ENCODE data around the gene GIGYF1. TPM values are rescaled to one million over a fixed set of nuclear protein-coding genes. Genes with fewer than 3 reads are reported as not detected.

The GIGYF1 gene
- total and polyA plus RNA-seq, 2 of the 13 experiments (the other 11 are each of a cell fraction or from before 2014, with no cell fraction given) = 7.6 to 16.1 TPM

DNA sequence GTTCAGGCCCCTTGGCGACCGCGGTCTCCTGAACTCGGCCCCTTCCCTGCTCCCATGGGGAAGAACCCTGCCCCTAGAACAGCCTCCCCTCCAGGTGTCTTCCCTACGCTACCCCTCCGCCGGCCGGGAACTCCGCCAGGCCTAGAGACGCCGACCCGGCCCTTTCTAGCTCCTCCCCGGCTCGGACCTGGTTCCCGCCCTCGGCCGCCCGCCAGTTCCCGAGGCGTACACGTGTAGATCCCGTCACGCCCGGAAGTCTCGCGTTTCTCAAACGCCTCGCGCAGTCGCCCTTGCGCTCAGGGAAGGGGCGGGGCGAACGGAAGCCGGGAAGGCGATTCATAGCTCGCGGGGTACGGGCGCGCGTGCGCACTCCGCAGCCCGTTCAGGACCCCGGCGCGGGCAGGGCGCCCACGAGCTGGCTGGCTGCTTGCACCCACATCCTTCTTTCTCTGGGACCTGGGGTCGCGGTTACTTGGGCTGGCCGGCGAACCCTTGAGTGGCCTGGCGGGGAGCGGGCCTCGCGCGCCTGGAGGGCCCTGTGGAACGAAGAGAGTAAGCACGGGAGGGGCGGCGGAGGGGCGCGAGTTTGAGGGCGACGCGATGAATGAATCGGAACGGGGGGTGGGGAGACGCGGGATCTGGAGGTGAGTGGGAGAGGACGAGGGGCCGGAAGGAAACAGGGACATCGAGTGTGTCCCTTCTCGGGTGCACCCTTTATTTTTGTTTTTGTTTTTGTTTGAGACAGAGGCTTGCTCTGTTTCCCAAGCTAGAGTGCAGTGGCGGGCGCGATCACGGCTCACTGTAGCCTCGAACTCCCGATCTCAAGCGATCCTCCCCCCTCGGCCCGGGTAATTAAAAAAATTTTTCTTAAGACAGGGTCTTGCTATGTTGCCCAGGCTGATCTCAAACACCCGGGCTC lies 12.0 kb upstream of the GIGYF1 start, which contains the start of gene POP7 (continued):
- TF ChIP-seq CAMTA2 (CRISPR knock-in tag; IDR thresholded peaks at IDR 0.05; ENCODE audit: borderline replicate concordance) (no peak), ZNF777 (CRISPR knock-in tag; IDR thresholded peaks at IDR 0.05) (no peak), CCDC6 (CRISPR knock-in tag; IDR thresholded peaks at IDR 0.05) (peak; percentile 92; the same call in 1 of the 2 replicates), ZMAT3 (CRISPR knock-in tag; conservative IDR thresholded peaks at IDR 0.05) (no peak; the same call in 1 of the 2 replicates), ZNF350 (CRISPR knock-in tag; IDR thresholded peaks at IDR 0.05; ENCODE audit: borderline replicate concordance, low read depth) (peak; percentile 77), FOSL1 (CRISPR knock-in tag; IDR thresholded peaks at IDR 0.05; ENCODE audit: borderline replicate concordance) (no peak), ZNF607 (CRISPR knock-in tag; IDR thresholded peaks at IDR 0.05; ENCODE audit: borderline replicate concordance) (peak; percentile 78; the same call in 1 of the 2 replicates), HOXA3 (CRISPR knock-in tag; IDR thresholded peaks at IDR 0.05) (peak; percentile 61), ZNF737 (CRISPR knock-in tag; IDR thresholded peaks at IDR 0.05; ENCODE audit: borderline replicate concordance) (no peak), SATB2 (CRISPR knock-in tag; IDR thresholded peaks at IDR 0.05) (no peak), THAP11 (CRISPR knock-in tag; IDR thresholded peaks at IDR 0.05) (peak; percentile 93), HNRNPLL (IDR thresholded peaks at IDR 0.05; ENCODE audit: low read depth, low read length, poor library complexity, severe bottlenecking) (peak; percentile 85), SIN3B (IDR thresholded peaks at IDR 0.05; ENCODE audit: low read length) (no peak; the same call in 1 of the 2 replicates), BRCA1 (CRISPR knock-in tag; IDR thresholded peaks at IDR 0.05) (no peak), FOXJ3 (CRISPR knock-in tag; IDR thresholded peaks at IDR 0.05; ENCODE audit: borderline replicate concordance) (no peak; the same call in 1 of the 2 replicates), ZEB1 (IDR thresholded peaks at IDR 0.05; ENCODE audit: insufficient replicate concordance, low read depth) (peak; percentile 41), ZNF883 (CRISPR knock-in tag; IDR thresholded peaks at IDR 0.05; ENCODE audit: not compliant biosample characterization) (peak; percentile 13), HOXD1 (CRISPR knock-in tag; IDR thresholded peaks at IDR 0.05) (peak; percentile 15; the same call in 1 of the 2 replicates), JUN (CRISPR knock-in tag; IDR thresholded peaks at IDR 0.05) (no peak), TCF12 (IDR thresholded peaks at IDR 0.05) (no peak), TCF12 (CRISPR knock-in tag; IDR thresholded peaks at IDR 0.05) (peak; percentile 92)
- TF ChIP-seq, protein P1, sequence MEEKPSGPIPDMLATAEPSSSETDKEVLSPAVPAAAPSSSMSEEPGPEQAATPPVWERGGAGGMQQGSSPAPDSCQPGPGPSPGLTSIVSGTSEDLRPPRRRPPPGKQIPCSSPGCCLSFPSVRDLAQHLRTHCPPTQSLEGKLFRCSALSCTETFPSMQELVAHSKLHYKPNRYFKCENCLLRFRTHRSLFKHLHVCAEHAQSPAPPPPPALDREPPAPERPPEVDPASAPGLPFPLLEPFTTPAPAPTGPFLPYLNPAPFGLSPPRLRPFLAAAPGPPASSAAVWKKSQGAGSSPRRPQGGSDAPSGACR (CRISPR knock-in tag; IDR thresholded peaks at IDR 0.05) = peak; percentile 96
- TF ChIP-seq, protein P2, sequence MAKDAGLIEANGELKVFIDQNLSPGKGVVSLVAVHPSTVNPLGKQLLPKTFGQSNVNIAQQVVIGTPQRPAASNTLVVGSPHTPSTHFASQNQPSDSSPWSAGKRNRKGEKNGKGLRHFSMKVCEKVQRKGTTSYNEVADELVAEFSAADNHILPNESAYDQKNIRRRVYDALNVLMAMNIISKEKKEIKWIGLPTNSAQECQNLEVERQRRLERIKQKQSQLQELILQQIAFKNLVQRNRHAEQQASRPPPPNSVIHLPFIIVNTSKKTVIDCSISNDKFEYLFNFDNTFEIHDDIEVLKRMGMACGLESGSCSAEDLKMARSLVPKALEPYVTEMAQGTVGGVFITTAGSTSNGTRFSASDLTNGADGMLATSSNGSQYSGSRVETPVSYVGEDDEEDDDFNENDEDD (CRISPR knock-in tag; IDR thresholded peaks at IDR 0.05; ENCODE audit: borderline replicate concordance) = peak; percentile 97
- TF ChIP-seq, protein P3, sequence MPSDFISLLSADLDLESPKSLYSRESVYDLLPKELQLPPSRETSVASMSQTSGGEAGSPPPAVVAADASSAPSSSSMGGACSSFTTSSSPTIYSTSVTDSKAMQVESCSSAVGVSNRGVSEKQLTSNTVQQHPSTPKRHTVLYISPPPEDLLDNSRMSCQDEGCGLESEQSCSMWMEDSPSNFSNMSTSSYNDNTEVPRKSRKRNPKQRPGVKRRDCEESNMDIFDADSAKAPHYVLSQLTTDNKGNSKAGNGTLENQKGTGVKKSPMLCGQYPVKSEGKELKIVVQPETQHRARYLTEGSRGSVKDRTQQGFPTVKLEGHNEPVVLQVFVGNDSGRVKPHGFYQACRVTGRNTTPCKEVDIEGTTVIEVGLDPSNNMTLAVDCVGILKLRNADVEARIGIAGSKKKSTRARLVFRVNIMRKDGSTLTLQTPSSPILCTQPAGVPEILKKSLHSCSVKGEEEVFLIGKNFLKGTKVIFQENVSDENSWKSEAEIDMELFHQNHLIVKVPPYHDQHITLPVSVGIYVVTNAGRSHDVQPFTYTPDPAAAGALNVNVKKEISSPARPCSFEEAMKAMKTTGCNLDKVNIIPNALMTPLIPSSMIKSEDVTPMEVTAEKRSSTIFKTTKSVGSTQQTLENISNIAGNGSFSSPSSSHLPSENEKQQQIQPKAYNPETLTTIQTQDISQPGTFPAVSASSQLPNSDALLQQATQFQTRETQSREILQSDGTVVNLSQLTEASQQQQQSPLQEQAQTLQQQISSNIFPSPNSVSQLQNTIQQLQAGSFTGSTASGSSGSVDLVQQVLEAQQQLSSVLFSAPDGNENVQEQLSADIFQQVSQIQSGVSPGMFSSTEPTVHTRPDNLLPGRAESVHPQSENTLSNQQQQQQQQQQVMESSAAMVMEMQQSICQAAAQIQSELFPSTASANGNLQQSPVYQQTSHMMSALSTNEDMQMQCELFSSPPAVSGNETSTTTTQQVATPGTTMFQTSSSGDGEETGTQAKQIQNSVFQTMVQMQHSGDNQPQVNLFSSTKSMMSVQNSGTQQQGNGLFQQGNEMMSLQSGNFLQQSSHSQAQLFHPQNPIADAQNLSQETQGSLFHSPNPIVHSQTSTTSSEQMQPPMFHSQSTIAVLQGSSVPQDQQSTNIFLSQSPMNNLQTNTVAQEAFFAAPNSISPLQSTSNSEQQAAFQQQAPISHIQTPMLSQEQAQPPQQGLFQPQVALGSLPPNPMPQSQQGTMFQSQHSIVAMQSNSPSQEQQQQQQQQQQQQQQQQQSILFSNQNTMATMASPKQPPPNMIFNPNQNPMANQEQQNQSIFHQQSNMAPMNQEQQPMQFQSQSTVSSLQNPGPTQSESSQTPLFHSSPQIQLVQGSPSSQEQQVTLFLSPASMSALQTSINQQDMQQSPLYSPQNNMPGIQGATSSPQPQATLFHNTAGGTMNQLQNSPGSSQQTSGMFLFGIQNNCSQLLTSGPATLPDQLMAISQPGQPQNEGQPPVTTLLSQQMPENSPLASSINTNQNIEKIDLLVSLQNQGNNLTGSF (CRISPR knock-in tag; IDR thresholded peaks at IDR 0.05) = no peak

All from HepG2 (cell line).